ENCODE results near the gene STT3B.

- TF ChIP-seq CTCF (IDR thresholded peaks at IDR 0.05) (no peak), POLR2AphosphoS5 (IDR thresholded peaks at IDR 0.05) (no peak)
Measured at GRCh38 chr3:31504230-31504629, 28.5 kb upstream of the STT3B start.

Measured in suprapubic skin (tissue), 3 donors.